HCT116 (cell line): Measurements from ENCODE around the gene SEPTIN2. TPM values are rescaled to one million over a fixed set of nuclear protein-coding genes. Genes with fewer than 3 reads are reported as not detected.

Experiments
- ATAC-seq: fragments of 200-7000 bp; cut with Tn5 transposase; 2 replicates; pipeline ENCODE4 v1.9.1; 2020; ENCODE audit warnings: mild to moderate bottlenecking, moderate library complexity
- BruUV-seq: library from RNA; stranded (reverse); fragments of 400-500 nt; replicated peaks from 2 replicates; lab custom pipeline; 2021; lab: Mats Ljungman, UMichigan
- CTCF ChIA-PET: fragments of 300-600 bp; sonication (Branson Sonifier 250); formaldehyde crosslinking; loops from one replicate; lab custom pipeline; 2021; ENCODE audit warnings: antibody characterized with exemption; lab: Charles Lee
- POLR2A ChIA-PET: fragments of 300-600, 350-600 bp; sonication (Branson Sonifier 250); formaldehyde crosslinking; loops from one replicate; lab custom pipeline; 2021; ENCODE audit warnings: antibody characterized with exemption; lab: Charles Lee
- RAD21 ChIA-PET, 2 experiments: fragments of 300-600 bp; sonication (Branson Sonifier 250); formaldehyde crosslinking; loops; one replicate each; lab custom pipeline; 2023; ENCODE audit warnings: low total read pairs in 2 of 2; ENCODE audit not compliant: uncharacterized antibody in 2 of 2, unreplicated experiment in 2 of 2, low non-redundant PET in 1 of 2; lab: Charles Lee
- DNase-seq: peaks from one replicate; pipeline ENCODE4 v3.0.0-alpha.2; 2010; ENCODE audit warnings: low read depth, low spot score
- H2AFZ ChIP-seq: fragments of 200-600 bp; shearing (Covaris generic), sonication (generic); 2 replicates; pipeline ENCODE4 v1.6.1; 2017; ENCODE audit warnings: low read depth, mixed run types, mixed read lengths, antibody characterized with exemption, low read length; ENCODE audit not compliant: poor library complexity, severe bottlenecking
- H3K27ac ChIP-seq: 2 replicates; pipeline ENCODE4 v1.5.1; 2012; ENCODE audit warnings: low read depth, low read length
- H3K27me3 ChIP-seq: fragments of 200-600 bp; sonication (generic); 2 replicates; pipeline ENCODE4 v1.6.1; 2016; ENCODE audit warnings: mixed run types, low read length, mixed read lengths; ENCODE audit not compliant: insufficient read depth
- H3K36me3 ChIP-seq, 2 experiments: fragments of 200-500 bp in 1 of 2; fragments of 200-600 bp in 1 of 2; sonication (Bioruptor generic) in 1 of 2; sonication (generic) in 1 of 2; 2 replicates each; pipeline versions ENCODE4 v1.5.1 to v1.6.1; 2014 to 2016; ENCODE audit warnings: low read length in 2 of 2, inconsistent platforms in 1 of 2, mixed read lengths in 1 of 2, mixed run types in 1 of 2; ENCODE audit not compliant: insufficient read depth in 2 of 2, control insufficient read depth in 1 of 2
- H3K4me1 ChIP-seq, 2 experiments: fragments of 200-600 bp in 1 of 2; sonication (generic) in 1 of 2; 2 replicates each; pipeline versions ENCODE4 v1.5.1 to v1.6.1; 2012 to 2017; ENCODE audit warnings: low read length in 2 of 2, inconsistent platforms in 1 of 2, mild to moderate bottlenecking in 1 of 2, mixed read lengths in 1 of 2, mixed run types in 1 of 2, moderate library complexity in 1 of 2; ENCODE audit not compliant: insufficient read depth in 2 of 2, control insufficient read depth in 1 of 2
- H3K4me2 ChIP-seq: fragments of 200-600 bp; sonication (generic); 2 replicates; pipeline ENCODE4 v1.6.1; 2017; ENCODE audit warnings: mixed run types, low read length, mixed read lengths
- H3K4me3 ChIP-seq, 2 experiments: fragments of 200-600 bp in 1 of 2; sonication (generic) in 1 of 2; replicated peaks in 1 of 2; 2 replicates each; pipeline ENCODE4 v1.5.1; 2011 to 2016; ENCODE audit warnings: low read length in 2 of 2, control low read depth in 1 of 2, low read depth in 1 of 2, mild to moderate bottlenecking in 1 of 2, mixed read lengths in 1 of 2, mixed run types in 1 of 2
- H3K79me2 ChIP-seq: fragments of 200-600 bp; sonication (generic); 2 replicates; pipeline ENCODE4 v1.6.1; 2017; ENCODE audit warnings: mild to moderate bottlenecking, mixed run types, low read length, moderate library complexity, mixed read lengths; ENCODE audit not compliant: insufficient read depth
- H3K9ac ChIP-seq: fragments of 200-600 bp; sonication (generic); 2 replicates; pipeline ENCODE4 v1.6.1; 2016; ENCODE audit warnings: low read length, mixed read lengths
- H3K9me2 ChIP-seq: fragments of 200-600 bp; sonication (generic), shearing (Covaris generic); 2 replicates; pipeline ENCODE4 v1.6.1; 2017; ENCODE audit warnings: mixed run types, mild to moderate bottlenecking, moderate library complexity; ENCODE audit not compliant: insufficient read depth
- H3K9me3 ChIP-seq, 2 experiments: fragments of 200-500 bp in 1 of 2; fragments of 200-600 bp in 1 of 2; sonication (Bioruptor generic) in 1 of 2; sonication (generic) in 1 of 2; 2 replicates each; pipeline ENCODE4 v1.6.1; 2014 to 2017; ENCODE audit warnings: low read length in 2 of 2, mixed read lengths in 2 of 2, inconsistent platforms in 1 of 2, low read depth in 1 of 2, mild to moderate bottlenecking in 1 of 2, mixed run types in 1 of 2, moderate library complexity in 1 of 2; ENCODE audit not compliant: control insufficient read depth in 1 of 2, insufficient read depth in 1 of 2
- H4K20me1 ChIP-seq: fragments of 200-600 bp; sonication (generic), shearing (Covaris generic); 2 replicates; pipeline ENCODE4 v1.6.1; 2017; ENCODE audit warnings: mixed run types, mild to moderate bottlenecking, moderate library complexity; ENCODE audit not compliant: insufficient read depth
- CBX3 ChIP-seq: IDR thresholded peaks from 2 replicates; pipeline ENCODE4 v1.6.1; 2012; ENCODE audit warnings: low read depth
- CEBPB ChIP-seq: IDR thresholded peaks from 2 replicates; pipeline ENCODE4 v1.6.1; 2012; ENCODE audit warnings: low read depth
- EZH2 ChIP-seq: fragments of 200-600 bp; sonication (generic); IDR thresholded peaks from 2 replicates; pipeline ENCODE4 v1.6.1; 2017; ENCODE audit warnings: antibody characterized with exemption, mixed run types
- EZH2phosphoT487 ChIP-seq: fragments of 200-600 bp; IDR thresholded peaks from 2 replicates; pipeline ENCODE4 v1.6.1; 2018; ENCODE audit warnings: antibody characterized with exemption, borderline replicate concordance
- RAD21 ChIP-seq: IDR thresholded peaks from 2 replicates; pipeline ENCODE4 v1.6.1; 2012; ENCODE audit warnings: low read depth, mild to moderate bottlenecking
- REST ChIP-seq: IDR thresholded peaks from 2 replicates; pipeline ENCODE4 v1.6.1; 2012; ENCODE audit warnings: low read depth
- TCF7L2 ChIP-seq: IDR thresholded peaks from 2 replicates; pipeline ENCODE4 v1.7.0; 2011; ENCODE audit warnings: borderline replicate concordance, inconsistent platforms; ENCODE audit not compliant: insufficient read depth, insufficient read length; ENCODE audit errors: extremely low read depth
- YY1 ChIP-seq: IDR thresholded peaks from 2 replicates; pipeline ENCODE4 v1.6.1; 2011; ENCODE audit warnings: low read length, low read depth, moderate library complexity, mild to moderate bottlenecking; ENCODE audit not compliant: insufficient replicate concordance; ENCODE audit errors: extremely low read depth
- intact Hi-C: fragments of 100-400 bp; cut with micrococcal nuclease; formaldehyde crosslinking; loops from 2 replicates; pipeline ENCODE4 v1.10.0; 2022
- total RNA-seq: library from RNA; stranded (reverse); gene quantifications from one replicate; pipeline ENCODE4 v1.2.1, GENCODE V29; 2021; ENCODE audit not compliant: unreplicated experiment

Gene SEPTIN2
- total RNA-seq, 1 experiment from 2014 or later, result 317 TPM

- H3K27me3 ChIP-seq, result no peaks in the 10 kb centered on the region
- intact Hi-C loops, result no loop called here
- H2AFZ ChIP-seq, result no peak overlapping the region
- H4K20me1 ChIP-seq, result peaks cover 8% of the 10 kb centered on the region; the same call in 1 of the 2 replicates
- ChIA-PET CTCF (no interaction called here), RAD21 (no interaction called here), POLR2A (no interaction called here)
- BruUV-seq, result no TSS peak
- no peaks in the 10 kb centered on the region for H3K9me3 ChIP-seq
- no peak overlapping the region for H3K4me2 ChIP-seq
- peaks cover 93% of the 10 kb centered on the region for H3K79me2 ChIP-seq
- H3K4me1 ChIP-seq, result no peaks in the 10 kb centered on the region; a peak in 1 of 4 replicates
- no peak for TF ChIP-seq CEBPB
- TF ChIP-seq YY1, result no peak
- TF ChIP-seq TCF7L2, result no peak
- TF ChIP-seq CBX3, result no peak
- TF ChIP-seq EZH2phosphoT487, result no peak
- no peak for TF ChIP-seq REST
- TF ChIP-seq EZH2, result no peak
- TF ChIP-seq RAD21, result no peak
- ATAC-seq, result no peak
- H3K36me3 ChIP-seq, result peaks cover 0 to 3% of the 10 kb centered on the region in 2 experiments; a peak in 1 of 4 replicates
- no peak overlapping the region for H3K4me3 ChIP-seq
- H3K9me2 ChIP-seq, result no peaks in the 10 kb centered on the region
- H3K27ac ChIP-seq, result no peak overlapping the region
- no peak overlapping the region for H3K9ac ChIP-seq
- DNase-seq, result no peak
Observed at GRCh38 chr2:241368643-241369042, 52.9 kb downstream of the SEPTIN2 start.
